ENCODE results near the gene ECE1.
"Not testable (repeated sequence)": the region's sequence is repeated elsewhere in the genome, so short reads cannot be mapped to it uniquely, and the experiment has no call there.

DNA sequence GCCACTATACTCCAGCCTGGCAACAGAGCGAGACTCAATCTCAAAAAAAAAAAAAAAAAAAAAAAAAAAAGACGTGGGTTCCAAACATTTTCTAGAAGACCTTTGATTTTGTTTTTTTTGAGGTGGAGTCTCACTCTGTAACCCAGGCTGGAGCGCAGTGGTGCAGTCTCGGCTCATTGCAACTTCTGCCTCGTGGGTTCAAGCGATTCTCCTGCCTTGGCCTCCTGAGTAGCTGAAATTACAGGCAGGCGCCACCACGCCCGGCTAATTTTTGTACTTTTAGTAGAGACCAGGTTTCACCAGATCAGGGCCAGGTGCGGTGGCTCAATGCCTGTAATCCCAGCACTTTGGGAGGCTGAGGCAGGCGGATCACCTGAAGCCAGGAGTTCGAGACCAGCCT, 117.2 kb downstream of the ECE1 start:
- not testable (repeated sequence) for TF ChIP-seq POLR2A, POLR2AphosphoS5, TAF1, SPI1 (IDR thresholded peaks at IDR 0.05; ENCODE audit: low read depth, low read length)
